ENCODE measurements around the gene CD274. TPM values are rescaled to one million over a fixed set of nuclear protein-coding genes. Genes with fewer than 3 reads are reported as not detected.

Gene CD274
- total RNA-seq, 4 donors from 2014 or later = 1.3 to 3.5 (median 2.2) TPM

DNA sequence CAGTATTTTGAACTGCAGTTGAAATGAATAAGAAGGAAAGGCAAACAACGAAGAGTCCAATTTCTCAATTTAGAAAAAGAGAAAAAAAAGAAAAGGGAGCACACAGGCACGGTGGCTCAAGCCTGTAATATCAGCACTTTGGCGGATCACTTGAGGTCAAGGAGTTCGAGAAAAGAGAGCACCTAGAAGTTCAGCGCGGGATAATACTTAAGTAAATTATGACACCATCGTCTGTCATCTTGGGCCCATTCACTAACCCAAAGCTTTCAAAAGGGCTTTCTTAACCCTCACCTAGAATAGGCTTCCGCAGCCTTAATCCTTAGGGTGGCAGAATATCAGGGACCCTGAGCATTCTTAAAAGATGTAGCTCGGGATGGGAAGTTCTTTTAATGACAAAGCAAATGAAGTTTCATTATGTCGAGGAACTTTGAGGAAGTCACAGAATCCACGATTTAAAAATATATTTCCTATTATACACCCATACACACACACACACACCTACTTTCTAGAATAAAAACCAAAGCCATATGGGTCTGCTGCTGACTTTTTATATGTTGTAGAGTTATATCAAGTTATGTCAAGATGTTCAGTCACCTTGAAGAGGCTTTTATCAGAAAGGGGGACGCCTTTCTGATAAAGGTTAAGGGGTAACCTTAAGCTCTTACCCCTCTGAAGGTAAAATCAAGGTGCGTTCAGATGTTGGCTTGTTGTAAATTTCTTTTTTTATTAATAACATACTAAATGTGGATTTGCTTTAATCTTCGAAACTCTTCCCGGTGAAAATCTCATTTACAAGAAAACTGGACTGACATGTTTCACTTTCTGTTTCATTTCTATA, 602 bp upstream of the CD274 start:
- no peaks in the 10 kb centered on the region for H3K9me3 ChIP-seq
- TF ChIP-seq POLR2A (IDR thresholded peaks at IDR 0.05) = no peak
- TF ChIP-seq, protein P1, sequence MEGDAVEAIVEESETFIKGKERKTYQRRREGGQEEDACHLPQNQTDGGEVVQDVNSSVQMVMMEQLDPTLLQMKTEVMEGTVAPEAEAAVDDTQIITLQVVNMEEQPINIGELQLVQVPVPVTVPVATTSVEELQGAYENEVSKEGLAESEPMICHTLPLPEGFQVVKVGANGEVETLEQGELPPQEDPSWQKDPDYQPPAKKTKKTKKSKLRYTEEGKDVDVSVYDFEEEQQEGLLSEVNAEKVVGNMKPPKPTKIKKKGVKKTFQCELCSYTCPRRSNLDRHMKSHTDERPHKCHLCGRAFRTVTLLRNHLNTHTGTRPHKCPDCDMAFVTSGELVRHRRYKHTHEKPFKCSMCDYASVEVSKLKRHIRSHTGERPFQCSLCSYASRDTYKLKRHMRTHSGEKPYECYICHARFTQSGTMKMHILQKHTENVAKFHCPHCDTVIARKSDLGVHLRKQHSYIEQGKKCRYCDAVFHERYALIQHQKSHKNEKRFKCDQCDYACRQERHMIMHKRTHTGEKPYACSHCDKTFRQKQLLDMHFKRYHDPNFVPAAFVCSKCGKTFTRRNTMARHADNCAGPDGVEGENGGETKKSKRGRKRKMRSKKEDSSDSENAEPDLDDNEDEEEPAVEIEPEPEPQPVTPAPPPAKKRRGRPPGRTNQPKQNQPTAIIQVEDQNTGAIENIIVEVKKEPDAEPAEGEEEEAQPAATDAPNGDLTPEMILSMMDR (IDR thresholded peaks at IDR 0.05) = no peak
- WGBS, 2 donors = 26 to 30% methylated on average over 15 of the region's 15 CpGs
- intact Hi-C loops (cut with DNase I) = loop anchor here (5.0 kb wide), 1 partner anchor 143 kb away; no protein-coding TSS in a partner anchor
- peak overlapping the region; percentile 83 to 95 (median 90) for H3K27ac ChIP-seq
- no peaks in the 10 kb centered on the region for H3K36me3 ChIP-seq
- H3K27me3 ChIP-seq = no peaks in the 10 kb centered on the region
- peak overlapping the region; percentile 35 to 72 (median 54) for H3K4me3 ChIP-seq
- no peak for DNase-seq
- peaks cover 12 to 66% (median 25%) of the 10 kb centered on the region in 3 donors for H3K4me1 ChIP-seq

DNA sequence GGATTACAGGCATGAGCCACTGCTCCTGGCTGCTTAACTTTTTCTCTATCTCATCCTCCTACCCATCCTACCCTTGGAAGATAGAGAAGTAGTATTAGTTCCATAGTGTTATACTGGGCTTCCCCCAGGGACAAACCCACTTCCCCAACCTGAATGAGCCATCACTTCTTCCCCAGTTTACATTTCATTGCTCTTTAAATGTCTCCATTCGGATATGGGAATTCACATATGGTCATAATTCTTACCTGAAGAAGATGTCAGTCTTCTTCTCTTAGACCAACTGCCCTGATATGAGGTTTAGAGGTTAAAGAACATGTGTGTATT, 1.9 kb downstream of the CD274 start:
- Histone ChIP-seq H3K27ac (peak overlapping the region in 2 of 4 donors; percentile 1 to 95), H3K4me3 (no peak overlapping the region), H3K27me3 (no peaks in the 10 kb centered on the region), H3K36me3 (no peaks in the 10 kb centered on the region), H3K4me1 (peaks cover 6 to 63% (median 25%) of the 10 kb centered on the region in 3 donors), H3K9me3 (no peaks in the 10 kb centered on the region)
- TF ChIP-seq, protein P1 (IDR thresholded peaks at IDR 0.05) = no peak
- no peak for TF ChIP-seq POLR2A (IDR thresholded peaks at IDR 0.05)
- intact Hi-C loops (cut with DNase I) = loop anchor here (5.0 kb wide), 1 partner anchor 140 kb away; no protein-coding TSS in a partner anchor
- no peak for DNase-seq
- 75 to 83% methylated on average over 1 of the region's 1 CpG for WGBS, 2 donors

DNA sequence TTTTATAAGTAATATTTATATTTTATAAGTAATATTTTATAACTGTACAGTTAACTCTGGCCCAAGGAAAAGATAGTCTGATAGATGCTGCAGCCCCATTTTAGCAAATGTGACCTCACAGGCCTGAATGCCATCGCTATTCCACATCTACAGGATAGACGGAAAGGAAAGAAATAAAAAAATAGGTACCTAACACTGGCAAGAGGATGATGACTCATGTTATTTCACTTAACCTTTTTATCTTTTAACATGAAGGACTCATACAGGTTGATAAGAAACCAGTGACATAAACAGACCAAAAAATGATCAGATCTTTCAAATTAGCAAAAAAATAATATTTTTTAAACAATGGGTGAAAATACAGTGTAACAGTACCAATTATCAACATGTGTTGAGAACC, 2.7 kb downstream of the CD274 start:
- intact Hi-C loops (cut with DNase I) = loop anchor here (5.0 kb wide), 1 partner anchor 139 kb away; no protein-coding TSS in a partner anchor
- Histone ChIP-seq H3K36me3 (no peaks in the 10 kb centered on the region), H3K4me1 (peaks cover 6 to 62% (median 25%) of the 10 kb centered on the region in 3 donors), H3K27me3 (no peaks in the 10 kb centered on the region), H3K4me3 (no peak overlapping the region), H3K27ac (peak overlapping the region in 1 of 4 donors; percentile 3), H3K9me3 (no peaks in the 10 kb centered on the region)
- WGBS, 2 donors = 39 to 44% methylated on average over 2 of the region's 2 CpGs
- DNase-seq = no peak
- TF ChIP-seq POLR2A (IDR thresholded peaks at IDR 0.05) = no peak
- TF ChIP-seq, protein P1 (IDR thresholded peaks at IDR 0.05) = no peak

DNA sequence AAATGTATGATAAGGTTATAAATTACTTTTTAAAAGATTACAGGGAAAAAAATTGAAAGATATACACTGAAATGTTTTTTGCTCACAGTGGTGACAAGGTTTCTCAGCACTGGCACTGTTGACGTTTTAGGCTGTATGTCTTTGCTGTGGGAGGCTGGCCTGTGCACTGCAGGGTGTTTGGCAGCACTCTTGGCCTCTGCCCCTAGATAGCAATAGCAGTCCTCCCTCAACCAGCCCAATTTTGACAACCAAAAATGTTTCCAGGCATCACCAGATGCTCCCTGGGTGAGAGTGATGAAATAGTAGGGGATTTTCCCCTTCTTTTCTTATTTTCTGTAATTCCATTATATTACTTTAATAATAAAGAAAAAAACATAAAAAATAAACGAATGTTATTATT, 3.3 kb downstream of the CD274 start:
- Histone ChIP-seq H3K27ac (no peak overlapping the region), H3K36me3 (peaks cover 0 to 2% (median 0%) of the 10 kb centered on the region in 3 donors), H3K27me3 (no peaks in the 10 kb centered on the region), H3K9me3 (no peaks in the 10 kb centered on the region), H3K4me3 (no peak overlapping the region), H3K4me1 (peaks cover 6 to 62% (median 25%) of the 10 kb centered on the region in 3 donors)
- DNase-seq = no peak
- TF ChIP-seq, protein P1 (IDR thresholded peaks at IDR 0.05) = no peak
- no peak for TF ChIP-seq POLR2A (IDR thresholded peaks at IDR 0.05)
- 43 to 47% methylated on average over 2 of the region's 2 CpGs for WGBS, 2 donors
- intact Hi-C loops (cut with DNase I) = loop anchor here (5.0 kb wide), 1 partner anchor 139 kb away; no protein-coding TSS in a partner anchor

DNA sequence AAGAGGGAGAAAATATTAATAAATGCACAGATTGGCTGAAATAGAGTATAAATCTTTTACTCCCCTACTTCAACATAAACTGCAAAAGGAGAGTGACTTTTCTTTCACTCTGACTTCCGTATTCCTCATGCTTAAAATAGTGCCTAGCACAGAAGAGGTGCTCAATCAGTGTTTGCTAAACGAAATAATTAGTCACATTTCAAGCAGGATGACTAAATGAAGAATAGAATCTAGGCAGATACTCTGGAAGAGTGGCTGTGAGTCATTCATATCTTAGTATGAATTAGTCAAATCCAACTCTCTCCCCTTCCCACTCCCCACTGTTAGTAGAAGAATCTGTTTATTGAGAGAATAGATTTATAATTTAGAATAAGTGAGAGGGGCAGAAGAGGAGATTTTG, 4.8 kb downstream of the CD274 start:
- 10 to 26% methylated on average over 2 of the region's 2 CpGs for WGBS, 2 donors
- Histone ChIP-seq H3K27me3 (no peaks in the 10 kb centered on the region), H3K36me3 (peaks cover 0 to 8% (median 0%) of the 10 kb centered on the region in 3 donors), H3K4me3 (no peak overlapping the region), H3K9me3 (no peaks in the 10 kb centered on the region), H3K27ac (peak overlapping the region in 3 of 4 donors; percentile 68 to 76 (median 70)), H3K4me1 (peaks cover 6 to 49% (median 18%) of the 10 kb centered on the region in 3 donors)
- TF ChIP-seq POLR2A (IDR thresholded peaks at IDR 0.05) = no peak
- TF ChIP-seq, protein P1 (IDR thresholded peaks at IDR 0.05) = no peak
- intact Hi-C loops (cut with DNase I) = no loop called here
- DNase-seq = no peak

Data from esophagus squamous epithelium (tissue), 5 donors.